NCI-H748 treated with DMSO at 0.1 percent for 48 hours (cell line): ENCODE data around the gene FAM187B.

Experiments used
- DNase-seq: peaks from one replicate; lab custom pipeline; 2025; lab: John Stamatoyannopoulos, UW

The FAM187B gene

DNA sequence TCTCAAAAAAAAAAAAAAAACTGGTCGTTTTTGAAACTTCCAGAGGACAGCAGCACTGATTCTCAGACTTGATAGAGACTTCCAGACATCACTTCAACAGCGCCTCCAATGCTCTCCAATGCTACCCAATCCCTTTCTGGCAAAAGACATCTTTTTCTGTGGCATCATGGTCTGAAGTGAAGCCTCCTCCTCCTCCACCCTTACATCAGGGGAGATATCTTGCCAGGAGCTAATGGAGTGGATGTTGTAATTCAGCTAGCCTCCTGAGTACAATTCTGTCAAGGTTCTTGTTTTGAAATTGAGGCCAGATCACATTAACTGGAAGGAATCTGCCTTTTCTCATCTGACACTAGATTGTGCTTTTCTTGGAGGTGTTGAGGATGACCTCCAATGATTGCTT lies 49.8 kb downstream of the FAM187B start:
- DNase-seq, result no peak

DNA sequence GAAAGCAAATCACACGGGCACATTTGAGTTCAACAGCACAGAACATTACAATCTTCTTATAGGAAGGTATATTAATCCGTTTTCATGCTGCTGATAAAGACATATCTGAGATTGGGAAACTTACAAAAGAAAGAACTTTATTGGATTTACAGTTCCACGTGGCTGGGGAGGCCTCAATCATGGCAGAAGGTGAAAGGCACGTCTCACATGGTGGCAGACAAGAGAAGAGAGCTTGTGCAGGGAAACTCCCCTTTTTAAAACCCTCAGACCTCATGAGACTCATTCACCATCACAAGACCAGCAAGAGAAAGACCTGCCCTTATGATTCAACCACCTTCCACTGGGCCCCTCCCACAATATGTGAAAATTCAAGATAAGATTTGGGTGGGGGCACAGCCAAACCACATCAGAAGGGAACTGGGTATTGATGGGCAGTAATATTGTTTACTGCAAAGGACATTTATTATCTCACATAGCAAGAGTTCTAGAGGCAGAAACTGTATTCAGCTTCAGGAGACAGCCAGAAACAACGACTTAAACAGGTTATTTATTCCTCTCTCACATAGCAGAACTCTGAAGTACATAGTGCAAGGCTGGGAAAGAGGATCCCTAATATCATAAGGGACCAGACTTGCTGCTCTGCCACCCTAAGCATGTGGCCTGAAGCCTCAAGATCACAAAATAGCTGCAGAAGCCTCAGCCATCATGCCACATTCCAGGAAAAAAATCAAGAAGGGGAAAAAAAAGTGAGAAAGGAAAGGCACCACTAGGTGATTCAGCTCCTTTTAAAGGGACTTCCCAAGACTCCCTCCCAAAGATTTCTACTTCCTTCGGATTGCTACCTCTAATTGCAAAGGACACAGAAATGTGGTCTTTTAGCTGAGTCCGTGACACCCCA lies 50.9 kb downstream of the FAM187B start:
- no peak for DNase-seq

DNA sequence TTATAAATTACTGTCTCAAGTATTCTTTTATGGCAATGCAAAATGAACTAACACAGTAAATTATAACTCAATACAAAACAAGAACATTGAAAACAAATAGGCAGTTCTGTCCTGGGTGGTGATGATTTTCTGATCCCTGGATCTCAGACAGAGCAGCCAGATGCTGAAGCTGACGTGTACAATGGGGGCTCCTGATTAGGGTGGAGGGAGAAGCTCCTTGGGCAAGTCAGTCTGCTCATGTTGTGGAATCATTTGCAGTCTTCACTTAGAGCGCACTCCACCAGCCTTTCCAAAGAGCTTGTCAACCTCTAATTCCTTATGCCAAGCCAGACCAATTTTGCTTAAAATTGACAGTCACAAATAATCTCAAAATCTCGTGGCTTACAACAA lies 52.4 kb downstream of the FAM187B start:
- no peak for DNase-seq
